Tibial artery (tissue), 4 donors: ENCODE measurements around the gene LUC7L3.

Experiments used
- DNase-seq, 2 donors: peaks; one replicate each; pipeline ENCODE4 v3.0.0-alpha.2; 2019
- H3K27ac ChIP-seq, 2 donors: fragments of 200-600 bp; sonication (generic) in 1 of 2; 1 replicate in 1 of 2; 2 replicates in 1 of 2; pipeline ENCODE4 v1.5.1; 2018 to 2019; ENCODE audit warnings: mild to moderate bottlenecking in 1 of 2
- H3K27me3 ChIP-seq, 2 donors: fragments of 200-600 bp; sonication (generic) in 1 of 2; one replicate each; pipeline versions ENCODE4 v1.5.1 to v1.6.0; 2016 to 2019
- H3K36me3 ChIP-seq, 3 donors: fragments of 200-600 bp; sonication (generic) in 2 of 3; one replicate each; pipeline ENCODE4 v1.5.1; 2016 to 2019; ENCODE audit warnings: mild to moderate bottlenecking in 2 of 3
- H3K4me1 ChIP-seq, 4 donors: fragments of 200-600 bp; sonication (generic) in 2 of 4; 1 replicate in 3 of 4; 2 replicates in 1 of 4; pipeline ENCODE4 v1.5.1; 2016 to 2019
- H3K4me3 ChIP-seq, 2 donors: fragments of 200-600 bp; sonication (generic) in 1 of 2; 1 replicate in 1 of 2; 2 replicates in 1 of 2; pipeline ENCODE4 v1.5.1; 2018 to 2019; ENCODE audit warnings: mild to moderate bottlenecking in 2 of 2
- H3K9me3 ChIP-seq, 3 donors: fragments of 200-600 bp; sonication (generic) in 1 of 3; one replicate each; pipeline ENCODE4 v1.5.1; 2016 to 2019
- intact Hi-C: fragments of 100-400 bp; cut with DNase I; formaldehyde crosslinking; loops from one replicate; pipeline ENCODE4 v1.15.0; 2023; ENCODE audit warnings: low total_unique reads
- TF ChIP-seq, protein P1 (sequence below), 2 experiments: fragments of 200-600 bp in 1 of 2; fragments of 450-650 bp in 1 of 2; IDR thresholded peaks; one replicate each; pipeline ENCODE4 v1.5.1; 2017 to 2019; ENCODE audit warnings: antibody characterized with exemption in 2 of 2, mild to moderate bottlenecking in 1 of 2, moderate library complexity in 1 of 2

Gene LUC7L3

DNA sequence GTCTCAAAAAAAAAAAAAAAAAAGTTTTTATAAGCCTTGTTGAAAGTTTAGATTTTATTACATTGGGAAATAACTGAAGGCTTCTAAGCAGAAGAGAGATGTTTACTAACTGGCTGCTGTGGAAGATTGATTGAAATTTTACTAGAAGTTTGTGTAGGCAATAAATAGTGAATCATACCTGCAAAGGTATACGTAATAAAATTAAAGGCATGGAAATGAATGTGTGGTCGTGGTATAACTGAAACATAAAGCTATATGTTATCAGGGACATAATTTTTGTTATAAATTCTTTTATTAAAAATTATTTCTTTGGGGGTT is 8.7 kb downstream of the LUC7L3 start:
- Histone ChIP-seq H3K36me3 (no peaks in the 10 kb centered on the region), H3K4me1 (peaks cover 3 to 99% (median 59%) of the 10 kb centered on the region in 4 donors), H3K27me3 (no peaks in the 10 kb centered on the region), H3K9me3 (no peaks in the 10 kb centered on the region), H3K4me3 (no peak overlapping the region), H3K27ac (no peak overlapping the region)
- TF ChIP-seq, protein P1, sequence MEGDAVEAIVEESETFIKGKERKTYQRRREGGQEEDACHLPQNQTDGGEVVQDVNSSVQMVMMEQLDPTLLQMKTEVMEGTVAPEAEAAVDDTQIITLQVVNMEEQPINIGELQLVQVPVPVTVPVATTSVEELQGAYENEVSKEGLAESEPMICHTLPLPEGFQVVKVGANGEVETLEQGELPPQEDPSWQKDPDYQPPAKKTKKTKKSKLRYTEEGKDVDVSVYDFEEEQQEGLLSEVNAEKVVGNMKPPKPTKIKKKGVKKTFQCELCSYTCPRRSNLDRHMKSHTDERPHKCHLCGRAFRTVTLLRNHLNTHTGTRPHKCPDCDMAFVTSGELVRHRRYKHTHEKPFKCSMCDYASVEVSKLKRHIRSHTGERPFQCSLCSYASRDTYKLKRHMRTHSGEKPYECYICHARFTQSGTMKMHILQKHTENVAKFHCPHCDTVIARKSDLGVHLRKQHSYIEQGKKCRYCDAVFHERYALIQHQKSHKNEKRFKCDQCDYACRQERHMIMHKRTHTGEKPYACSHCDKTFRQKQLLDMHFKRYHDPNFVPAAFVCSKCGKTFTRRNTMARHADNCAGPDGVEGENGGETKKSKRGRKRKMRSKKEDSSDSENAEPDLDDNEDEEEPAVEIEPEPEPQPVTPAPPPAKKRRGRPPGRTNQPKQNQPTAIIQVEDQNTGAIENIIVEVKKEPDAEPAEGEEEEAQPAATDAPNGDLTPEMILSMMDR (IDR thresholded peaks at IDR 0.05), result no peak
- no peak for DNase-seq
- intact Hi-C loops, result no loop called here

DNA sequence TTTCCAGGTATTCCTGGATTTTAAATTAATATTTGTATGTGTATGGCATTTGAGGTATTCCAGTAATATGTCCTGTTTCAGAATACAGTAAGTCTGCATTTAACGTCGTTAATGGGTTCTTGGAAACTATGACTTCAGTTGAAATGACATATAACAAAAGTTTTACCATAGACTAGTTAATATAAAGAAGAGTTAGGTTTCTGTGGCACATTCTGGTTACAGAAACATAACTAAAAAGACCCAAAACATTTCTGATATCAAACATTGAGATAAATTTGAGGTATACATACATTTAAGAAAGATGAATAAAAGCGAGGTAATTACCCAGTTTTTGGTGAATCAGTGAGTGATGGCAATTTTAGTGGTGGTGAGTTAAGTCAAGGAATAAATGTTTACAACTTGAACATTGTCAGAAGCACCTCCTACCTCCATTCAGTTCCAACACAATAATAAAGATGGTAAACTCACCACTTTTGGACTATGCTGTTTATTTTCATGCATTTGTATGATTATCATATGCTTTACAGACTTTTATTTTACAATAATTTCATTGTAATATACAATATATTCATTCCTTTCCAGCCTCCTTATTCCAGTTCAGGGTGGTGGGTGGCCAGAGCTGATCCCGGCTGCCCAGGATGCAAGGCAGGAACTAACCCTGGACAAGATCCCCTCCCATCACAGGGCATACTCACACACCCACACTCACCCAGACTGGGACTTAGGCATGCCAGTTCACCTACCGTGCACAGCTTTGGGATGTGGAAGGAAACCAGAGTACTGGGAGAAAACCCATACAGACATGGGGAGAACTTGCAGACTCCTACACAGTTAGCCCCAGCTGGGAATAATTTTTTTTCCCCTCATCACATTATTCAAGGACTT is 9.7 kb downstream of the LUC7L3 start:
- Histone ChIP-seq H3K4me1 (peaks cover 3 to 99% (median 51%) of the 10 kb centered on the region in 4 donors), H3K9me3 (no peaks in the 10 kb centered on the region), H3K27me3 (no peaks in the 10 kb centered on the region), H3K27ac (no peak overlapping the region), H3K4me3 (no peak overlapping the region), H3K36me3 (no peaks in the 10 kb centered on the region)
- no peak for DNase-seq
- TF ChIP-seq, protein P1 (IDR thresholded peaks at IDR 0.05), result no peak
- intact Hi-C loops, result no loop called here

DNA sequence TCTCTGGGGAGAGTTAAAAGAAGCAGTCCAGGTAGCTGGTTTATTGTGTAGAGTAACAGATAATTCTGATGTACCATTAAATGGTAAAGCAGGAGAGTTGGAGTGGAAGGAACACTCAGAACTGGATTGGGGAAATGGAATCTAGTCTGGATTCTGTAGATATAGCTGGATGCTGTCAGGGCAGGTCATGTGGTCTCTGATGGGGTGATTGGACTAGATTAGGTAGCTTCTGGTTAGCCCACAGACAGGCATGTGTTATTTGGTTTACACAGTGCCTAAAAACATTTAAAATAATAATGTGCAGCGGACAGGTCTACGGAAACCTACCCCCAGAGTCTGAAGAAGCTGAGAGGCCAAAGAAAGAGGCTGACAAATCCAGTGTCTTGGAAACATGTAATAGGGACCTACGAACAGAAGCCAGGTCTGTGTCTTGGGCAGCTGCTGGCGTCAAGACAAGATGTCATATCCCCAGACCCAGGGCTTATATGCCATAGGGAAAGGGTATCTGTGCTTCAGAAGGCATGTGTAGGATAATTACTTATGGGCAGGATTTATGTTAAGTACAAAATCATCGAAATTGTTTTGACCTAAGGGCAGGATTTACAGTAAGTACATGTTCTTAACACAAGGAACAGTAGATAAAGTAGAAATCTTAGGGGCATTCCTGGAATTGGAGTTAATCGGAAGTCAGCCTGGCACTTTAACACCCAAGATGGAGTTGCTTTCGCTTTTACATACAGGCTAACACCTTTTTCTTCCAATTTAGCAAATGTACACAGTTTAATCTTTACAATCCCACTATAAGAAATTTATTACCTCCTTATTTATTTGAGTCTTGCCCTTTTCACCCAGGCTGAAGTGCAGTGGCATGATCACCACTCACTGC is 12.4 kb downstream of the LUC7L3 start:
- TF ChIP-seq, protein P1 (IDR thresholded peaks at IDR 0.05), result no peak
- intact Hi-C loops, result no loop called here
- H3K27me3 ChIP-seq, result no peaks in the 10 kb centered on the region
- peaks cover 0 to 93% (median 46%) of the 10 kb centered on the region in 4 donors for H3K4me1 ChIP-seq
- H3K9me3 ChIP-seq, result no peaks in the 10 kb centered on the region
- H3K27ac ChIP-seq, result no peak overlapping the region
- DNase-seq, result no peak
- no peak overlapping the region for H3K4me3 ChIP-seq
- no peaks in the 10 kb centered on the region for H3K36me3 ChIP-seq

DNA sequence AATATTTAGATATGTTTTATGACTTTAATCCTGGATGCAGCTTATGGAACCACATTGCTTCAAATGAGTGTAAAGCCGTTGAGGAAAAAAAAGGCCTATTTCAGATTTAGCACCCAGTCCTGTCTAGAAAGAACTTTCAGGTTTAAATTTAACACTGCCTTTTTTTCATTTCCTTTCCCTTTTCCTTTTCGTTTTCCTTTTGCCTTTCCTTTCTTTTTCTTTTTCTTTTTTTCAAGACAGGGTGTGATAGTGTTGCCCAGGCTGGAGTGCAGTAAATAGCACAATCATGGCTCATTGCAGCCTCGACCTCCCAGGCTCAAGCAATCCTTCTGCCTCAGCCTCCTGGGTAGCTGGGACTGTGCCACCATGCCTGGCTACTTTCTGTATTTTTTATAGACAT is 15.9 kb downstream of the LUC7L3 start:
- Histone ChIP-seq H3K27ac (no peak overlapping the region), H3K36me3 (peaks cover 8 to 21% (median 15%) of the 10 kb centered on the region in 3 donors), H3K4me1 (peaks cover 0 to 71% (median 24%) of the 10 kb centered on the region in 4 donors), H3K27me3 (no peaks in the 10 kb centered on the region), H3K4me3 (no peak overlapping the region), H3K9me3 (no peaks in the 10 kb centered on the region)
- TF ChIP-seq, protein P1 (IDR thresholded peaks at IDR 0.05), result no peak
- intact Hi-C loops, result no loop called here
- DNase-seq, result no peak

DNA sequence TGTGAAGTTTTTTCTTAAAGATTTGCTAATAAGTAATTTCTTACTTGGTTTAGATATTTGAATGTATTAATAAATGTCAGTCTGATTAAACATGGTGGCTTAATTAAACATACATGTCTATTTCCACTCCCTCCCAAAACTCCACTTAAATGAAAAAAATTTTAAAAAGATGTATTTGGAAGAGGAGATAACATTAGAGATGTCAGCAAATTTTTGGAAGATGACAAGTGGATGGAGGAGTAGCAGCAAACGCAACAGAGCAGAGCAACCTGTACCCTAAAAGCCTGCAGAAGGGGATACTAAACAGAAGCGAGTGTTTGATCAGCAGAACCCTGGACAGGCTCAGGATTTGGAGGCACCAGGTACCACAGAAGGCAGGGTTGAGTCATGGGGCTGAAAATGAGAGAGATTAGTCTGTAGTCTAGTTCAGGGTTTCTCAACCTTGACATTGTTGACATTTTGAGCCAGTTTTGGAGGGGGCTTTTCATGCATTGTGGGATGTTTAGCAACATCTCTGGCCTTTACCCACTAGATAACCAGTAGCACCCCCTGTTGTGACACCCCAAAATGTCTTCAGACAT is 17.8 kb downstream of the LUC7L3 start:
- Histone ChIP-seq H3K27me3 (no peaks in the 10 kb centered on the region), H3K36me3 (peaks cover 27 to 40% (median 34%) of the 10 kb centered on the region in 3 donors), H3K27ac (no peak overlapping the region), H3K9me3 (no peaks in the 10 kb centered on the region), H3K4me1 (peaks cover 0 to 52% (median 12%) of the 10 kb centered on the region in 4 donors), H3K4me3 (no peak overlapping the region)
- TF ChIP-seq, protein P1 (IDR thresholded peaks at IDR 0.05), result no peak
- intact Hi-C loops, result no loop called here
- no peak for DNase-seq
